OCI-LY1 (cell line): ENCODE measurements around the gene GRAP2.

ENCODE experiments used
- H2AFZ ChIP-seq: fragments of 200-600 bp; sonication (generic), shearing (Covaris generic); 2 replicates; pipeline ENCODE4 v1.6.0; 2014; ENCODE audit warnings: antibody characterized with exemption, mild to moderate bottlenecking, low read length
- H3F3A ChIP-seq: fragments of 200-600 bp; sonication (generic), shearing (Covaris generic); 2 replicates; pipeline ENCODE4 v1.6.0; 2014; ENCODE audit warnings: mild to moderate bottlenecking, antibody characterized with exemption, low read length, moderate library complexity; ENCODE audit not compliant: insufficient read depth
- H3K27ac ChIP-seq: fragments of 200-600 bp; sonication (generic); 2 replicates; pipeline ENCODE4 v1.5.1; 2014; ENCODE audit warnings: low read length, mixed run types, mild to moderate bottlenecking, low read depth; ENCODE audit not compliant: poor library complexity, severe bottlenecking
- H3K27me3 ChIP-seq: fragments of 200-600 bp; sonication (generic); 2 replicates; pipeline ENCODE4 v1.6.0; 2014; ENCODE audit warnings: antibody characterized with exemption, mild to moderate bottlenecking, low read length, moderate library complexity; ENCODE audit not compliant: insufficient read depth
- H3K36me3 ChIP-seq: fragments of 200-600 bp; sonication (generic); 2 replicates; pipeline ENCODE4 v1.6.1; 2014; ENCODE audit warnings: mild to moderate bottlenecking, antibody characterized with exemption, low read length, moderate library complexity, mixed read lengths; ENCODE audit not compliant: insufficient read depth
- H3K4me1 ChIP-seq: fragments of 200-600 bp; sonication (generic); 2 replicates; pipeline ENCODE4 v1.5.1; 2014; ENCODE audit warnings: mild to moderate bottlenecking, low read length, moderate library complexity; ENCODE audit not compliant: insufficient read depth, severe bottlenecking
- H3K4me2 ChIP-seq: fragments of 200-600 bp; sonication (generic), shearing (Covaris generic); 2 replicates; pipeline ENCODE4 v1.6.1; 2014; ENCODE audit warnings: low read length
- H3K4me3 ChIP-seq: fragments of 200-600 bp; sonication (generic); 2 replicates; pipeline ENCODE4 v1.5.1; 2014; ENCODE audit warnings: low read length, low read depth, mild to moderate bottlenecking, mixed read lengths; ENCODE audit not compliant: poor library complexity, severe bottlenecking
- H3K79me2 ChIP-seq: fragments of 200-600 bp; shearing (Covaris generic); 2 replicates; pipeline ENCODE4 v1.6.1; 2016; ENCODE audit warnings: mixed run types, low read length, mixed read lengths; ENCODE audit not compliant: insufficient read depth
- H3K9ac ChIP-seq: fragments of 200-600 bp; sonication (generic), shearing (Covaris generic); 2 replicates; pipeline ENCODE4 v1.6.1; 2014; ENCODE audit warnings: mild to moderate bottlenecking, low read length, mixed read lengths
- H3K9me2 ChIP-seq: fragments of 200-600 bp; sonication (generic), shearing (Covaris generic); 2 replicates; pipeline ENCODE4 v1.6.1; 2014; ENCODE audit warnings: low read depth, mild to moderate bottlenecking, low read length, mixed read lengths
- H3K9me3 ChIP-seq: fragments of 200-600 bp; shearing (Covaris generic); 2 replicates; pipeline ENCODE4 v1.6.1; 2014; ENCODE audit warnings: low read length, mixed read lengths
- H4K20me1 ChIP-seq: fragments of 200-600 bp; sonication (generic), shearing (Covaris generic); 2 replicates; pipeline ENCODE4 v1.6.0; 2016; ENCODE audit warnings: mild to moderate bottlenecking, low read length; ENCODE audit not compliant: insufficient read depth
- EZH2 ChIP-seq: fragments of 200-600 bp; sonication (generic), shearing (Covaris generic); IDR thresholded peaks from 2 replicates; pipeline ENCODE4 v1.8.0; 2017; ENCODE audit warnings: borderline replicate concordance, mixed run types, mild to moderate bottlenecking, antibody characterized with exemption, low read length, moderate library complexity, mixed read lengths
- TF ChIP-seq, protein P1 (sequence below): fragments of 200-600 bp; sonication (generic), shearing (Covaris generic); IDR thresholded peaks from 2 replicates; pipeline ENCODE4 v1.5.1; 2017; ENCODE audit warnings: mild to moderate bottlenecking, antibody characterized with exemption, low read length, moderate library complexity, mixed read lengths

Gene GRAP2

DNA sequence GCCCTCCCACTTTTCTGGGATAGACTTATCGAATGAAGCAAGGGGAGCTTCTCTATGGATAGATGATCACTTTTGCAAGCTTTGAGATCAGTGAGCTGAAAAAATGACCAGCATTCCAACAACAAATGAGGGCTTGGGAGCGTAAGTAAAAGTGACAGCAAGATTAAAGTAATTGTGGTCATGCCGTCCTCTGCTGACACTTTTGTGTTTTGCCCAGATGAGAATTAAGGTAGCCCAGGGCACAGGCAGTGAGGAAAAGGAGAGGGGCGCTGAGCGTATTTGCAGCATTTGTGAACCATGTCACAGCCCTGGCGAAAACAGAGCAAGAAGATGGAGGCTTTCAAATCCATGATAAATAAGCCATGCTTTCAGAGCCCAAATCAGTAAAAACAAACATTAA lies 34.7 kb downstream of the GRAP2 start:
- H3K4me3 ChIP-seq, result no peak overlapping the region
- H3K9me2 ChIP-seq, result no peaks in the 10 kb centered on the region
- H3K27ac ChIP-seq, result no peak overlapping the region
- H3K9me3 ChIP-seq, result no peaks in the 10 kb centered on the region
- H3K79me2 ChIP-seq, result no peaks in the 10 kb centered on the region
- H2AFZ ChIP-seq, result no peak overlapping the region
- TF ChIP-seq, protein P1, sequence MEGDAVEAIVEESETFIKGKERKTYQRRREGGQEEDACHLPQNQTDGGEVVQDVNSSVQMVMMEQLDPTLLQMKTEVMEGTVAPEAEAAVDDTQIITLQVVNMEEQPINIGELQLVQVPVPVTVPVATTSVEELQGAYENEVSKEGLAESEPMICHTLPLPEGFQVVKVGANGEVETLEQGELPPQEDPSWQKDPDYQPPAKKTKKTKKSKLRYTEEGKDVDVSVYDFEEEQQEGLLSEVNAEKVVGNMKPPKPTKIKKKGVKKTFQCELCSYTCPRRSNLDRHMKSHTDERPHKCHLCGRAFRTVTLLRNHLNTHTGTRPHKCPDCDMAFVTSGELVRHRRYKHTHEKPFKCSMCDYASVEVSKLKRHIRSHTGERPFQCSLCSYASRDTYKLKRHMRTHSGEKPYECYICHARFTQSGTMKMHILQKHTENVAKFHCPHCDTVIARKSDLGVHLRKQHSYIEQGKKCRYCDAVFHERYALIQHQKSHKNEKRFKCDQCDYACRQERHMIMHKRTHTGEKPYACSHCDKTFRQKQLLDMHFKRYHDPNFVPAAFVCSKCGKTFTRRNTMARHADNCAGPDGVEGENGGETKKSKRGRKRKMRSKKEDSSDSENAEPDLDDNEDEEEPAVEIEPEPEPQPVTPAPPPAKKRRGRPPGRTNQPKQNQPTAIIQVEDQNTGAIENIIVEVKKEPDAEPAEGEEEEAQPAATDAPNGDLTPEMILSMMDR, result no peak
- no peak for TF ChIP-seq EZH2
- H3K36me3 ChIP-seq, result no peaks in the 10 kb centered on the region
- H3K4me2 ChIP-seq, result no peak overlapping the region
- no peak overlapping the region for H3K9ac ChIP-seq
- H4K20me1 ChIP-seq, result no peaks in the 10 kb centered on the region
- no peaks in the 10 kb centered on the region for H3K4me1 ChIP-seq
- H3K27me3 ChIP-seq, result no peaks in the 10 kb centered on the region; the same call in 1 of the 2 replicates
- H3F3A ChIP-seq, result no peaks in the 10 kb centered on the region

DNA sequence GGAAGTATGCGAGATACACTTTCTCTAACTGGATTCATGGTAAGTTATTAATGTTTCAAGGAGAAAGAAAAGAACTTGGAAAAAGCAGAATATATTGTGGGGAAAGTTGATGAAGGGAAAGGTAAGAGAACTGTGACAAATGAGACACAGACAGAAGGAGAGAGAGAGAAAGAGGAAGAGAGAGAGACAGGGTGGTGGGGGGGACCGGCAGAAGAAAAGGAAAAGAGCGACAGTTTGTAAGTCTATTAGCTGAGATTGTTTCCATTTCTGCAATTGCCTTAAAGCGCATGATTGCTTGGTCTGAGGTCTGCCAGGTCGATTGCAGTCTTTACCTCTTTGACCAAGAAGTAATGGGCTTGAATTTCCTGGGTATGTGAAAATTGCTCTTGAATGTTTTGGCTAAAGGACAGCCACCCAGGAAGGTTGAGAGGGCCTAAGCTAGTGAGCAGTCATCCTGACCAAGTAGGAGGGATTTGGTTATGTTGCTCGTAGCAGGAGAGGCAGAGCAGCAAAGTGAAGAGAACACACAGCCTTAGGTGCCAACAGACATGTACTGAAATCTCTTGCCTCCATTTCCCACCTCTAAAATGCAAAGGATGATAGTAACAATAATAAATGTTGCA lies 35.8 kb downstream of the GRAP2 start:
- Histone ChIP-seq H3K36me3 (no peaks in the 10 kb centered on the region), H2AFZ (no peak overlapping the region), H3K79me2 (no peaks in the 10 kb centered on the region), H3F3A (no peaks in the 10 kb centered on the region), H3K9me3 (no peaks in the 10 kb centered on the region), H3K27me3 (no peaks in the 10 kb centered on the region; the same call in 1 of the 2 replicates), H3K9me2 (no peaks in the 10 kb centered on the region), H3K4me3 (no peak overlapping the region), H3K4me1 (no peaks in the 10 kb centered on the region), H3K9ac (no peak overlapping the region), H3K4me2 (no peak overlapping the region), H4K20me1 (no peaks in the 10 kb centered on the region), H3K27ac (no peak overlapping the region)
- no peak for TF ChIP-seq EZH2
- TF ChIP-seq, protein P1, result no peak

DNA sequence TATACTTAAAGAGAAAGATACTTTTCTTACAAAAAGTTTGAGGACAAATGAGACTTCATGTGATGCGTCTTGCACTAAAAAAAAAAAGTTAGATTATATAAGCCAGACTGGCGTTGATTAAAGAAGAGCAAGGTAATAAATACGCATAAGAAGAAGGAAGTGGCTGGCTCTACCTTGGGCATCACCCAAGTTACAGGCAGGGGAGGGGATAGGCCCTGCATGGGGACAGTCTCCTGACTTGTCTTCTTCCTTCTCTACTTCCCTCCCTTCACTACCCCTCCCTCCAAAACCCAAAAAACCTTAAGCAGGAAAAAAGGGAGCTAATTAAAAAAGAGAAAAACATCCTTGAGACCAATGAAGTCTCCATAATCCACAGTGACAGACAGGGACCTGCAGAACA lies 37.0 kb downstream of the GRAP2 start:
- H3K4me2 ChIP-seq, result no peak overlapping the region

More for the DNA sequence above, 37.0 kb downstream of the GRAP2 start:
- H3K9me3 ChIP-seq, result no peaks in the 10 kb centered on the region
- no peaks in the 10 kb centered on the region for H4K20me1 ChIP-seq
- no peak overlapping the region for H3K9ac ChIP-seq
- no peaks in the 10 kb centered on the region for H3K4me1 ChIP-seq
- H2AFZ ChIP-seq, result no peak overlapping the region
- TF ChIP-seq, protein P1, result no peak
- TF ChIP-seq EZH2, result no peak
- no peaks in the 10 kb centered on the region for H3F3A ChIP-seq
- H3K27ac ChIP-seq, result no peak overlapping the region
- no peaks in the 10 kb centered on the region for H3K9me2 ChIP-seq
- no peak overlapping the region for H3K4me3 ChIP-seq
- no peaks in the 10 kb centered on the region for H3K36me3 ChIP-seq
- H3K27me3 ChIP-seq, result no peaks in the 10 kb centered on the region; the same call in 1 of the 2 replicates
- no peaks in the 10 kb centered on the region for H3K79me2 ChIP-seq
